ENCODE results near the gene ELF3.
"Not testable (repeated sequence)": the region's sequence is repeated elsewhere in the genome, so short reads cannot be mapped to it uniquely, and the experiment has no call there.

The ELF3 gene

GRCh38 chr1:202007805-202008489 lies 2.4 kb upstream of the ELF3 start:
- no peak for DNase-seq (ENCODE audit: low read depth)

DNA sequence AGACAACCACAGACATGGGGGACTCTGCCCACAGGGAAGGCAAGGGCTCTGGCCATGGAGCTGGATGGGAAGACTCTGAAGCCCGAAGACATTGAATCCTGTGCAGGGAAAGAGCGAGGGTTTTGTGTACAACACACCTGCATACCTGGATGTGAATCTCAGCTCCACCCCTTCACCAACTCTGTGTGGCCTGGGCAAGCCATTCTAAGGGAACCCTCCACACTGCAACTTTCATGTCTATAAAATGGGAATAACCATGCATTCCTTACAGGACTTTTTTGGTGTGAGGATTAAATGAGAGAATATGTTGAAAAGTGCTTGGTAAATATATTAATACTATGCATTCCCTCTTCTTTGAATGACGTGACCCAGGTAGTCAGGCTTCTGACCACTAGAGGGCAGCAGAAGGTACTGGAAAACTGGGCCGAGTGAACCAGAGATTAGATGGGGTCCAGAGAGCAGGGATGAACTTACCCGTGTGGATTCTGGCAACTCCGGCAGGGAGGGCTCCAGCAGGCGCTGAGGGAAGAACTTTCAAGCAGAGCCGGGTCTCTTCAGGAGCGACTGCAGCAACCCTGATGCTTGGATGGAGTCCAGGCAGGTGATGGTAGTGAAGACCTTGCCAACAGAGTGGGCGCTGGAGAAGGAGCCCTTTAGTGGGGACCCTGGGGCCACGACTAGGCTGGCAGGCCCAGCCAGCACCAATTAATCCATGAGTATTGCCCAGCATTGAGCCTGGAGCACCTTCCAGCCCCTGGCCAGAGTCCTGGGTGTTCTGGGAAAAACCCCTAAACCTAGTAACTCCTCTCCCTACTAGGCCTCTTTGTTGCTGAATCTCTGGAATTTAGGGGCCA lies 834 bp upstream of the ELF3 start:
- DNase-seq (ENCODE audit: low read depth) = peak; percentile 26

DNA sequence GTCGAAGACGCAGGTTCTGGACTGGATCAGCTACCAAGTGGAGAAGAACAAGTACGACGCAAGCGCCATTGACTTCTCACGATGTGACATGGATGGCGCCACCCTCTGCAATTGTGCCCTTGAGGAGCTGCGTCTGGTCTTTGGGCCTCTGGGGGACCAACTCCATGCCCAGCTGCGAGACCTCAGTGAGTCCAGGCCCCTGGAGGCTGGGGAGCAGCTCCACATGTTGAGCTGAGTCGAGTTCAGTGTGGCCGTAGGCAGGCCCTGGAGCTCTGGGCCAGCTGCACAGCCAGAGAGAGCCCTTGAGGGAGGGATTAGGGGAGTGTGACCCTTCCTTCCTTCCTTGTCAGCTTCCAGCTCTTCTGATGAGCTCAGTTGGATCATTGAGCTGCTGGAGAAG lies 1.6 kb downstream of the ELF3 start:
- DNase-seq (ENCODE audit: low read depth) = no peak

- DNase-seq (ENCODE audit: low read depth) = no peak
These were observed 2.4 kb downstream of the ELF3 start for GRCh38 chr1:202012544-202013478.

GRCh38 chr1:202013603-202014002 lies 3.2 kb downstream of the ELF3 start:
- no peak for DNase-seq (ENCODE audit: low read depth)

- DNase-seq (ENCODE audit: low read depth) = no peak
These were observed 3.7 kb downstream of the ELF3 start for GRCh38 chr1:202014060-202014459.

GRCh38 chr1:202014915-202015661 lies 4.7 kb downstream of the ELF3 start:
- DNase-seq (ENCODE audit: low read depth) = no peak

DNA sequence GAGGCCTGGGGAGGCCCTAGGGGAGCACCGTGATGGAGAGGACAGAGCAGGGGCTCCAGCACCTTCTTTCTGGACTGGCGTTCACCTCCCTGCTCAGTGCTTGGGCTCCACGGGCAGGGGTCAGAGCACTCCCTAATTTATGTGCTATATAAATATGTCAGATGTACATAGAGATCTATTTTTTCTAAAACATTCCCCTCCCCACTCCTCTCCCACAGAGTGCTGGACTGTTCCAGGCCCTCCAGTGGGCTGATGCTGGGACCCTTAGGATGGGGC lies 5.2 kb downstream of the ELF3 start:
- DNase-seq (ENCODE audit: low read depth) = no peak

GRCh38 chr1:202016022-202016810 lies 5.8 kb downstream of the ELF3 start:
- DNase-seq (ENCODE audit: low read depth) = no peak

DNA sequence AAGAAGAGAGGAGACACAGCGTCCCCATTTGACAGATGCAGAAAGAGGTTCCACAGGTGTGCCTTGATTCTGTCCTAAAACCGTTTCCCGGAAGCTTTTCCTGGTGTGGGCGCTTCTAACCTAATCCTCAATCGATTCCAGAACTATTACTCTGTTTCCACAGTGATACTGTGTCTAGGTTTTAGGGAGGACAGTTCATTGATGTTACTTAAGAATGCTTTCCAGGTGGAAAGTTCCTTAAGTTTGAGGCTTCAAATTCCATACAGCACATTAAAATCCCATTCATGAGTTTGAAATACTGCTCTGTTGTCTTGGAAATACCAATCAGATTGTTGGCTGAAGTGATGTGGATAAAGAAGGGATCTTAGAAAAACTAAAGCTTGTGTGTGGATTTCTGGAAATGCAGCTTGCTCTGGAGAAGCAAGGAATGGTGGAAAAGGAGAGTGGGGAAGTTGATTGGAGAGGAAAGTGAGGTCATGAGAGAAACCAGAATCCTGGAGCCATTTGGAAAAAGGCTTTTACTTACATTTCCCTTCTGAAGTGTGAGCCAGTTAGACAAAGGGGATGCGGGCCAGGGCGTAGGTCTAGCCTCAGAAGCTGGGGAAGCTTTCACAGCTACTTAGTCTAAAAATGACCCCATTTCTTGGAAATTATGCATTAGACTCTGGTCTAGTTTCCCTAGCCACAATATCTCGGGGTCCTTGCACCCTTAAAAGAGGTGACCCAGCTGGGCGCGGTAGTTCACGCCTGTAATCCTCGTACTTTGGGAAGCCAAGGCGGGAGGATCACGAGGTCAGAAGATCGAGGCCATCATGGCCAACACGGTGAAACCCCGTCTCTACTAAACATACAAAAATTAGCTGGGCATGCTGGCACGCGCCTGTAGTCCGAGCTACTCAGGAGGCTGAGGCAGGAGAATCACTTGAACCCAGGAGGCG lies 6.7 kb downstream of the ELF3 start:
- DNase-seq (ENCODE audit: low read depth) = no peak

DNA sequence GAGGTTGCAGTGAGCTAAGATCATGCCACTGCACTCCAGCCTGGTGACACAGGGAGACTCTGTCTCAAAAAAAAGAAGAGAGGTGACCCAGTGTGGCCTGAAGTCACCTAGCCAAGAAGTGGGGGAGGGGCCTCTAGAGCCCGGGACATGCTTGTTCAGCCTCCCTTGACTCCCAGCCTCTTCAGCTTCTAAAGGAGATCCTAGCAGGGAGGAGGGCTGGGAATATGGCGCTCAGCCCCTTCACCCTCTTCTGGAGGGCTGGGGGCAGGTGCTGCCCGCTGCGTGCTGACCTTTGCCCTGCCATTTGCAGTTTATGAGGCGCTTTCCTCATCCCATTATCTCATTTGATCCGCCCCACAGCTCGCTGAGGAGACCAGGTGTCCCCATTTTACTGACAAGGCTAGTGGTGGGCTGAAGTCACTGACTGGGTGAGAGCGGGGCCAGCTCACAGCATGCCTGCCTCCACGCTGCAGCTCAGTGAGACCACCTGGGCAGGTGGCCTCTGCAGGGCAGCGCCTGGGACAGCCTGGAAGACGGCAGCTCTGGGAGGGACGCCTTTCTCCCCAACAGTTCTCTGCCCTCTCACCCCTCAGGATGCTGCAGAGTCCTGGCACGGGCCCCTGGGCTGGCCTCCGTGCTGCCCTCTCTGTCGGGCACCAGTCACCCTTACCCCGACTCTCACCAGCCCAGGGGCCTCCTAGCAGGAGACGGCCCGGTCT lies 7.5 kb downstream of the ELF3 start:
- no peak for DNase-seq (ENCODE audit: low read depth)

DNA sequence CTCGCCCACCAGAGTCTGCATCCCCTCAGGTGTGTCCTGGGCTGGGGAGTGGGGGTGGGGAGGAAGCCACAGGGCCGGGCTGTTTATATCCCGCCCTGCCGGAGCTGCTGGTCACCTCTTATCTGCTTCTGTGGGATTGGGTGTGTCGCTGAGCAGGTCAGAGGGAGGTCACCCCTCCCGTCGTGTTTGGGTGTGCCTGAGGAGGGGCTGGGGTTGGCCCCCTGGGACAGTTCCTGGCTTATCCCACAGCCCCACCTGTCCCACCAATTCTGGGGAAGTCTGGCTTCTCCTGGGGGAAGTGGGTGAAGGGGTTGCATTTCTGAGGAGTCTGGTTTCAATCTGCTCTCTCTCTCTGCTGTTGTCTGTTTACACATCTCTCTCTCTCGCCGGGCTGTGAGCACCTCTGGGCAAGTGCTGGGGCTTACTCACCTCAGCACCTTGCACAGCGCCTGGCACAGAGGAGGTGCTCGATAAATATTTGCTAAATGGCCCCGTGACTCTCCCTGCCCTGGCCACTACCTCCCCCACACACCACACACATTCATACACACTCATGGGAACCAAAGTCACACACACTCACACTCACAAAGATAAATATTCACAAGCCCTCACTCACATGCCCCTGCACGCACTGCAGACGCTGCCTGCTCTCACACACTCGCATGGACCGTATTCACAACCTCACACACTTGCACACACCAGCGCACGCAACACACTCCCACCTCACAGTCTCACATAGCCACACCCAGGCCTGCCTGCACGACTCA lies 8.3 kb downstream of the ELF3 start:
- DNase-seq (ENCODE audit: low read depth) = no peak

GRCh38 chr1:202019235-202019558 lies 8.8 kb downstream of the ELF3 start:
- DNase-seq (ENCODE audit: low read depth) = not testable (repeated sequence)

GRCh38 chr1:202023001-202023433 lies 12.6 kb downstream of the ELF3 start:
- no peak for DNase-seq (ENCODE audit: low read depth)

- DNase-seq (ENCODE audit: low read depth) = no peak
These were observed 18.8 kb downstream of the ELF3 start for GRCh38 chr1:202029171-202029665.

DNA sequence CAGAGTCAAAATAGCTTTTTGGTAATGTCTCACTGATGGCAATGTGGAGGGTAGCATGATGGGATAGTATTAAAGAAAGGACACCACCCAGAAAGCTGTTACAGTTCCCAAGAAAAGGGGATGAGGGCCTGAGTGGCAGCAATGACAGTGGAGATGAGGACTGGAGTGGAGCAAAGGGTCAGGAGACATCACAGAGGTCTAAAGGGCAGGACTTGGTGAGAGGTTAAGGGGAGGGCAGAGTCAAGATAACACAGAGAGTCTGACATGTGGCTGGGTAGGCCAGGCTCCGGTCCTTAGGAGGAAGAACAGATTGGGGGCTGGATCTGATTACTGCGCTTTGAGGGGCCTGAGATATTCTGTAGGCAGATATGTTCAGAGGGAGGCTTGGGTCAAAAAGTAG lies 19.3 kb downstream of the ELF3 start:
- no peak for DNase-seq (ENCODE audit: low read depth)

DNA sequence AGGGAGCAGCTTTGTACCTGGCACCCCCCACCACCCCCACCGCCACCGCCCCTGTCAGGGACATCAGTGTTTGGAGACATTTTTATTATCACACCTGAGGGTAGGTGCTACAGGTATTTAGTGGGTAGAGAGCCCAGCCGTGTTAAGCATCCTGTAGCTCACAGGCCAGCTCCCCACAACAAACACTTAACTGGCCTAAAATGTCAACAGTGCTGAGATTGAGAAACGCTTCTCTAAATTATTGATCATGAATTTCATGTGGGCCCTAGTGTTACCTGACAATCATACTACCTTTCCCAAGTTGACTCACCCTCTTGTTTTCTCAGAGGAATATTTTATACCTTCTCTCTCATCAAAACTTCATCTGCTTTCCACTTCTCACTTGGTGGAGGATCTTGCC lies 21.4 kb downstream of the ELF3 start:
- no peak for DNase-seq (ENCODE audit: low read depth)

DNA sequence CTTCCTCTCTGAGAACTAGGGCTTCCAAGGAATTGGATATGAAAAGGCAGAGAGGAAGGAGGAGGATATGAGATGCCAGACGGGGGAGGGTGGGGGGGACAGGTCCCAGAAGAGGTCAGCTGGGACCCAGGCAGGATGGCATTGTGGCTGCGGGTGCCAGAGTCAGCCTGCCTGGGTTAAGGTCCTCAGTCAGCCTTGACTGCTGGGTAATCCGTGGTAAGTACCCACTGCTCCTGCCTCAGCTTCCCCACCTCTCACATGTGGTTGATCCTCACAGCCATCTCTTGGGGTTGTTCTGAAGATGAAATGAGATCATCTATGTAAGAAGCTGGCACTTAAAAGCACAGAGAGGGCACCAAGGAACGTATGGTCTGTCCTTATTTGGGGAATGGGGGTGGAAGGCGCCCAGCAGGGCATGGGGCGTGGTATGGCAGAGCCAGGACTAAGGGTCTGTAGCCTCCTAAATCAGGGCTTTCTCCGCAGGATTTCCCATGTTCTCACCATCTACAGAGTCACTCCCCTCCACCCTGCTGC lies 23.8 kb downstream of the ELF3 start:
- no peak for DNase-seq (ENCODE audit: low read depth)
